ENCODE measurements around the gene CREB3L2. TPM values are rescaled to one million over a fixed set of nuclear protein-coding genes. Genes with fewer than 3 reads are reported as not detected.

The CREB3L2 gene
- total and polyA plus RNA-seq, 2 of the 13 experiments (the other 11 are each of a cell fraction or from before 2014, with no cell fraction given), result 22.1 to 41.1 TPM

DNA sequence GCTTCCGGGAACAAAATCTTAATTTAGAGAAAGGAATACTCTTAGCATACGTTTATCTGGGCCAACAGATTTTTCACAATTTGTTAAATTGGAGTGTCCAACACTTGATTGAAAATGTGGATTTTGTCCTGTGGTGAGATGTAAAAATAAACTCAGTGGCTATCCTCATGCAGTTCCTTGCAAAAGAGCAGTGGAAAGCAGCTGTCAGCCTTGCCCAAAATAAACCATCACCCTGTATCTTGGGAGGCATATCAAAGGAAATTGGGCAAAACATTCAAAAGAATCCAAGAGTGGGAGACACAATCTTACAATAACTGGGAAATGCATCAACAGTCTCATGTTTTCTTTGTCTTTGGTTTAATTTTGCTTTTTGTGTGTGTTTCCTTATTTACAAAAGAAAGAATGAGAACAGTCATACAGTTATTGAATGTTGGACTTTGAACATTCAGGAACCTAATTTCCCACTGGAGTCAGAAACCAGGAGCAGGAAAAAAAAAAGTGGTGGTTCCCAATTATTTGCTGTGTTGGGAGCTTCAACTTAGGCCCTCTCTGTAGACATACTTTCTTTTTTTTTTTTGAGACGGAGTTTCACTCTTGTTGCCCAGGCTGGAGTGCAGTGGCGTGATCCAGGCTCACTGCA lies 110.8 kb downstream of the CREB3L2 start (continued):
- TF ChIP-seq, protein P1, sequence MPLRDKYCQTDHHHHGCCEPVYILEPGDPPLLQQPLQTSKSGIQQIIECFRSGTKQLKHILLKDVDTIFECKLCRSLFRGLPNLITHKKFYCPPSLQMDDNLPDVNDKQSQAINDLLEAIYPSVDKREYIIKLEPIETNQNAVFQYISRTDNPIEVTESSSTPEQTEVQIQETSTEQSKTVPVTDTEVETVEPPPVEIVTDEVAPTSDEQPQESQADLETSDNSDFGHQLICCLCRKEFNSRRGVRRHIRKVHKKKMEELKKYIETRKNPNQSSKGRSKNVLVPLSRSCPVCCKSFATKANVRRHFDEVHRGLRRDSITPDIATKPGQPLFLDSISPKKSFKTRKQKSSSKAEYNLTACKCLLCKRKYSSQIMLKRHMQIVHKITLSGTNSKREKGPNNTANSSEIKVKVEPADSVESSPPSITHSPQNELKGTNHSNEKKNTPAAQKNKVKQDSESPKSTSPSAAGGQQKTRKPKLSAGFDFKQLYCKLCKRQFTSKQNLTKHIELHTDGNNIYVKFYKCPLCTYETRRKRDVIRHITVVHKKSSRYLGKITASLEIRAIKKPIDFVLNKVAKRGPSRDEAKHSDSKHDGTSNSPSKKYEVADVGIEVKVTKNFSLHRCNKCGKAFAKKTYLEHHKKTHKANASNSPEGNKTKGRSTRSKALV (CRISPR knock-in tag; IDR thresholded peaks at IDR 0.05), result no peak
- TF ChIP-seq NR2F6 (IDR thresholded peaks at IDR 0.05), result no peak
- TF ChIP-seq NR2F6 (CRISPR knock-in tag; IDR thresholded peaks at IDR 0.05), result no peak
- TF ChIP-seq, protein P2, sequence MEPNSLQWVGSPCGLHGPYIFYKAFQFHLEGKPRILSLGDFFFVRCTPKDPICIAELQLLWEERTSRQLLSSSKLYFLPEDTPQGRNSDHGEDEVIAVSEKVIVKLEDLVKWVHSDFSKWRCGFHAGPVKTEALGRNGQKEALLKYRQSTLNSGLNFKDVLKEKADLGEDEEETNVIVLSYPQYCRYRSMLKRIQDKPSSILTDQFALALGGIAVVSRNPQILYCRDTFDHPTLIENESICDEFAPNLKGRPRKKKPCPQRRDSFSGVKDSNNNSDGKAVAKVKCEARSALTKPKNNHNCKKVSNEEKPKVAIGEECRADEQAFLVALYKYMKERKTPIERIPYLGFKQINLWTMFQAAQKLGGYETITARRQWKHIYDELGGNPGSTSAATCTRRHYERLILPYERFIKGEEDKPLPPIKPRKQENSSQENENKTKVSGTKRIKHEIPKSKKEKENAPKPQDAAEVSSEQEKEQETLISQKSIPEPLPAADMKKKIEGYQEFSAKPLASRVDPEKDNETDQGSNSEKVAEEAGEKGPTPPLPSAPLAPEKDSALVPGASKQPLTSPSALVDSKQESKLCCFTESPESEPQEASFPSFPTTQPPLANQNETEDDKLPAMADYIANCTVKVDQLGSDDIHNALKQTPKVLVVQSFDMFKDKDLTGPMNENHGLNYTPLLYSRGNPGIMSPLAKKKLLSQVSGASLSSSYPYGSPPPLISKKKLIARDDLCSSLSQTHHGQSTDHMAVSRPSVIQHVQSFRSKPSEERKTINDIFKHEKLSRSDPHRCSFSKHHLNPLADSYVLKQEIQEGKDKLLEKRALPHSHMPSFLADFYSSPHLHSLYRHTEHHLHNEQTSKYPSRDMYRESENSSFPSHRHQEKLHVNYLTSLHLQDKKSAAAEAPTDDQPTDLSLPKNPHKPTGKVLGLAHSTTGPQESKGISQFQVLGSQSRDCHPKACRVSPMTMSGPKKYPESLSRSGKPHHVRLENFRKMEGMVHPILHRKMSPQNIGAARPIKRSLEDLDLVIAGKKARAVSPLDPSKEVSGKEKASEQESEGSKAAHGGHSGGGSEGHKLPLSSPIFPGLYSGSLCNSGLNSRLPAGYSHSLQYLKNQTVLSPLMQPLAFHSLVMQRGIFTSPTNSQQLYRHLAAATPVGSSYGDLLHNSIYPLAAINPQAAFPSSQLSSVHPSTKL (CRISPR knock-in tag; IDR thresholded peaks at IDR 0.05), result peak; percentile 83
- no peak for TF ChIP-seq SMYD3 (CRISPR knock-in tag; IDR thresholded peaks at IDR 0.05)
- TF ChIP-seq, protein P3, sequence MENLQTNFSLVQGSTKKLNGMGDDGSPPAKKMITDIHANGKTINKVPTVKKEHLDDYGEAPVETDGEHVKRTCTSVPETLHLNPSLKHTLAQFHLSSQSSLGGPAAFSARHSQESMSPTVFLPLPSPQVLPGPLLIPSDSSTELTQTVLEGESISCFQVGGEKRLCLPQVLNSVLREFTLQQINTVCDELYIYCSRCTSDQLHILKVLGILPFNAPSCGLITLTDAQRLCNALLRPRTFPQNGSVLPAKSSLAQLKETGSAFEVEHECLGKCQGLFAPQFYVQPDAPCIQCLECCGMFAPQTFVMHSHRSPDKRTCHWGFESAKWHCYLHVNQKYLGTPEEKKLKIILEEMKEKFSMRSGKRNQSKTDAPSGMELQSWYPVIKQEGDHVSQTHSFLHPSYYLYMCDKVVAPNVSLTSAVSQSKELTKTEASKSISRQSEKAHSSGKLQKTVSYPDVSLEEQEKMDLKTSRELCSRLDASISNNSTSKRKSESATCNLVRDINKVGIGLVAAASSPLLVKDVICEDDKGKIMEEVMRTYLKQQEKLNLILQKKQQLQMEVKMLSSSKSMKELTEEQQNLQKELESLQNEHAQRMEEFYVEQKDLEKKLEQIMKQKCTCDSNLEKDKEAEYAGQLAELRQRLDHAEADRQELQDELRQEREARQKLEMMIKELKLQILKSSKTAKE (CRISPR knock-in tag; IDR thresholded peaks at IDR 0.05; ENCODE audit: borderline replicate concordance), result no peak
- TF ChIP-seq, protein P4, sequence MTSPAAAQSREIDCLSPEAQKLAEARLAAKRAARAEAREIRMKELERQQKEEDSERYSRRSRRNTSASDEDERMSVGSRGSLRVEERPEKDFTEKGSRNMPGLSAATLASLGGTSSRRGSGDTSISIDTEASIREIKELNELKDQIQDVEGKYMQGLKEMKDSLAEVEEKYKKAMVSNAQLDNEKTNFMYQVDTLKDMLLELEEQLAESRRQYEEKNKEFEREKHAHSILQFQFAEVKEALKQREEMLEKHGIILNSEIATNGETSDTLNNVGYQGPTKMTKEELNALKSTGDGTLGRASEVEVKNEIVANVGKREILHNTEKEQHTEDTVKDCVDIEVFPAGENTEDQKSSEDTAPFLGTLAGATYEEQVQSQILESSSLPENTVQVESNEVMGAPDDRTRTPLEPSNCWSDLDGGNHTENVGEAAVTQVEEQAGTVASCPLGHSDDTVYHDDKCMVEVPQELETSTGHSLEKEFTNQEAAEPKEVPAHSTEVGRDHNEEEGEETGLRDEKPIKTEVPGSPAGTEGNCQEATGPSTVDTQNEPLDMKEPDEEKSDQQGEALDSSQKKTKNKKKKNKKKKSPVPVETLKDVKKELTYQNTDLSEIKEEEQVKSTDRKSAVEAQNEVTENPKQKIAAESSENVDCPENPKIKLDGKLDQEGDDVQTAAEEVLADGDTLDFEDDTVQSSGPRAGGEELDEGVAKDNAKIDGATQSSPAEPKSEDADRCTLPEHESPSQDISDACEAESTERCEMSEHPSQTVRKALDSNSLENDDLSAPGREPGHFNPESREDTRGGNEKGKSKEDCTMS (CRISPR knock-in tag; conservative IDR thresholded peaks at IDR 0.05), result no peak
- TF ChIP-seq, protein P5, sequence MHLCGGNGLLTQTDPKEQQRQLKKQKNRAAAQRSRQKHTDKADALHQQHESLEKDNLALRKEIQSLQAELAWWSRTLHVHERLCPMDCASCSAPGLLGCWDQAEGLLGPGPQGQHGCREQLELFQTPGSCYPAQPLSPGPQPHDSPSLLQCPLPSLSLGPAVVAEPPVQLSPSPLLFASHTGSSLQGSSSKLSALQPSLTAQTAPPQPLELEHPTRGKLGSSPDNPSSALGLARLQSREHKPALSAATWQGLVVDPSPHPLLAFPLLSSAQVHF (CRISPR knock-in tag; IDR thresholded peaks at IDR 0.05), result no peak
- no peak for TF ChIP-seq ZNF672 (CRISPR knock-in tag; IDR thresholded peaks at IDR 0.05)
- 0 out of 2 replicates have a peak, but pooled peaks have one; percentile 24 for TF ChIP-seq RXRB (CRISPR knock-in tag; IDR thresholded peaks at IDR 0.05; ENCODE audit: borderline replicate concordance)
- TF ChIP-seq ZNF253 (CRISPR knock-in tag; IDR thresholded peaks at IDR 0.05; ENCODE audit: borderline replicate concordance), result no peak
- TF ChIP-seq, protein P6, sequence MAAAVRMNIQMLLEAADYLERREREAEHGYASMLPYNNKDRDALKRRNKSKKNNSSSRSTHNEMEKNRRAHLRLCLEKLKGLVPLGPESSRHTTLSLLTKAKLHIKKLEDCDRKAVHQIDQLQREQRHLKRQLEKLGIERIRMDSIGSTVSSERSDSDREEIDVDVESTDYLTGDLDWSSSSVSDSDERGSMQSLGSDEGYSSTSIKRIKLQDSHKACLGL (CRISPR knock-in tag; IDR thresholded peaks at IDR 0.05), result no peak
- TF ChIP-seq GTF2F1 (IDR thresholded peaks at IDR 0.05; ENCODE audit: low read length), result no peak
- no peak for TF ChIP-seq MTA1 (CRISPR knock-in tag; IDR thresholded peaks at IDR 0.05; ENCODE audit: borderline replicate concordance)
- no peak for TF ChIP-seq SALL1 (CRISPR knock-in tag; IDR thresholded peaks at IDR 0.05)
- TF ChIP-seq, protein P7, sequence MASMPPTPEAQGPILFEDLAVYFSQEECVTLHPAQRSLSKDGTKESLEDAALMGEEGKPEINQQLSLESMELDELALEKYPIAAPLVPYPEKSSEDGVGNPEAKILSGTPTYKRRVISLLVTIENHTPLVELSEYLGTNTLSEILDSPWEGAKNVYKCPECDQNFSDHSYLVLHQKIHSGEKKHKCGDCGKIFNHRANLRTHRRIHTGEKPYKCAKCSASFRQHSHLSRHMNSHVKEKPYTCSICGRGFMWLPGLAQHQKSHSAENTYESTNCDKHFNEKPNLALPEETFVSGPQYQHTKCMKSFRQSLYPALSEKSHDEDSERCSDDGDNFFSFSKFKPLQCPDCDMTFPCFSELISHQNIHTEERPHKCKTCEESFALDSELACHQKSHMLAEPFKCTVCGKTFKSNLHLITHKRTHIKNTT (CRISPR knock-in tag; IDR thresholded peaks at IDR 0.05), result no peak
- TF ChIP-seq ZNF891 (CRISPR knock-in tag; IDR thresholded peaks at IDR 0.05), result no peak
